Tibial nerve (tissue), 4 donors: ENCODE results near the gene C22orf39.

Source experiments
- CTCF ChIP-seq, 5 experiments: fragments of 200-600 bp in 3 of 5; fragments of 450-650 bp in 2 of 5; sonication (generic) in 3 of 5; IDR thresholded peaks; one replicate each; pipeline ENCODE4 v1.5.1; 2016 to 2019; ENCODE audit warnings: antibody characterized with exemption in 5 of 5, mild to moderate bottlenecking in 3 of 5, moderate library complexity in 2 of 5
- EP300 ChIP-seq, 2 donors: sonication (generic); formaldehyde crosslinking; IDR thresholded peaks; one replicate each; pipeline ENCODE4 v1.6.1; 2017; ENCODE audit warnings: antibody characterized with exemption in 2 of 2, mild to moderate bottlenecking in 1 of 2
- POLR2A ChIP-seq, 2 donors: fragments of 450-650 bp; IDR thresholded peaks; one replicate each; pipeline ENCODE4 v1.6.1; 2017; ENCODE audit warnings: antibody characterized with exemption in 2 of 2, mild to moderate bottlenecking in 2 of 2, moderate library complexity in 2 of 2

- TF ChIP-seq EP300 (IDR thresholded peaks at IDR 0.05) (no peak), CTCF (IDR thresholded peaks at IDR 0.05) (no peak), POLR2A (IDR thresholded peaks at IDR 0.05) (no peak)
Measured at GRCh38 chr22:19466126-19466716, 18.7 kb upstream of the C22orf39 start.
